Globus pallidus (tissue), 1 donor: ENCODE measurements around the gene MVP.
A peak's percentile ranks its signal among the peaks of the same experiment; 100 is the strongest.
"Not testable (repeated sequence)": the region's sequence is repeated elsewhere in the genome, so short reads cannot be mapped to it uniquely, and the experiment has no call there.

Experiments used
- DNase-seq: peaks from one replicate; pipeline ENCODE4 v3.0.0-alpha.2; 2015; ENCODE audit warnings: low spot score

The MVP gene

GRCh38 chr16:29843931-29844330 lies 23.7 kb downstream of the MVP start:
- DNase-seq = no peak

GRCh38 chr16:29844575-29845331 lies 24.5 kb downstream of the MVP start:
- no peak for DNase-seq

GRCh38 chr16:29845656-29846055 lies 25.4 kb downstream of the MVP start:
- DNase-seq = no peak

GRCh38 chr16:29848420-29849297 lies 28.4 kb downstream of the MVP start:
- peak; percentile 69 for DNase-seq

GRCh38 chr16:29849505-29849904 lies 29.2 kb downstream of the MVP start:
- DNase-seq = no peak

- no peak for DNase-seq
These were observed 30.7 kb downstream of the MVP start for GRCh38 chr16:29850998-29851397.

- DNase-seq = no peak
These were observed 32.4 kb downstream of the MVP start for GRCh38 chr16:29852654-29853053.

GRCh38 chr16:29854520-29855100 lies 34.3 kb downstream of the MVP start:
- no peak for DNase-seq

- no peak for DNase-seq
These were observed 37.0 kb downstream of the MVP start for GRCh38 chr16:29857133-29857760.

- peak; percentile 38 for DNase-seq
These were observed 38.0 kb downstream of the MVP start for GRCh38 chr16:29858149-29858849.

GRCh38 chr16:29858974-29859373 lies 38.7 kb downstream of the MVP start:
- DNase-seq = no peak

GRCh38 chr16:29860218-29860617 lies 40.0 kb downstream of the MVP start:
- DNase-seq = no peak

GRCh38 chr16:29862383-29862883 lies 42.2 kb downstream of the MVP start:
- DNase-seq = no peak

GRCh38 chr16:29862884-29863668 lies 42.8 kb downstream of the MVP start, which contains the start of gene CDIPT:
Gene CDIPT (minus strand): TSS chr16:29863226. CDS start chr16:29862857, 369 bp downstream.
- DNase-seq = peak; percentile 98

- DNase-seq = no peak
These were observed 43.4 kb downstream of the MVP start for GRCh38 chr16:29863669-29863984.

- DNase-seq = no peak
These were observed 43.9 kb downstream of the MVP start for GRCh38 chr16:29864205-29864604.

GRCh38 chr16:29868396-29869009 lies 48.2 kb downstream of the MVP start:
- no peak for DNase-seq

GRCh38 chr16:29869067-29869466 lies 48.8 kb downstream of the MVP start:
- DNase-seq = not testable (repeated sequence)

- no peak for DNase-seq
These were observed 51.7 kb downstream of the MVP start for GRCh38 chr16:29871822-29872546.

- DNase-seq = no peak
These were observed 53.1 kb downstream of the MVP start for GRCh38 chr16:29873319-29873718.
